CD4-positive, alpha-beta T cell treated with Interleukin-6 for 4 hours (primary cell): ENCODE results near the gene RILPL1.
"Not testable (repeated sequence)": the region's sequence is repeated elsewhere in the genome, so short reads cannot be mapped to it uniquely, and the experiment has no call there.

Source experiments
- DNase-seq: peaks from one replicate; pipeline ENCODE4 v3.0.0-alpha.2; 2020; ENCODE audit warnings: mixed read lengths

RILPL1 gene

DNA sequence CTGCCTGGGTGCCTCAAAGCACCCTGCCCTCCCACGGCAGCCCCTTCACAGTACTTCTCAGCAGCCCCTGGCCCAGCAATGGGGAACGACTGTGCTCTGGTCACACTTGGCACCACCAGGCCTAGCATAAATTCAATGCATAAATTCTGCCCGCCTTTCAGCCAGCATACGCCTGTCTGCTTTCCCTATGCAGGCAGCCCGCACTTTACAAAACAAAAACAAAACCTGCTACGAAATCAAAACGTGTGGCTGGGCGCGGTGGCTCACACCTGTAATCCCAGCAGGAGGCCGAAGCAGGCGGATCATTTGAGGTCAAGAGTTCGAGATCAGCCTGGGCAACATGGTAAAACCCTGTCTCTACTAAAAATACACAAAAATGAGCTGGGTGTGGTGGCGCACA is 42.0 kb downstream of the RILPL1 start:
- DNase-seq: no peak

DNA sequence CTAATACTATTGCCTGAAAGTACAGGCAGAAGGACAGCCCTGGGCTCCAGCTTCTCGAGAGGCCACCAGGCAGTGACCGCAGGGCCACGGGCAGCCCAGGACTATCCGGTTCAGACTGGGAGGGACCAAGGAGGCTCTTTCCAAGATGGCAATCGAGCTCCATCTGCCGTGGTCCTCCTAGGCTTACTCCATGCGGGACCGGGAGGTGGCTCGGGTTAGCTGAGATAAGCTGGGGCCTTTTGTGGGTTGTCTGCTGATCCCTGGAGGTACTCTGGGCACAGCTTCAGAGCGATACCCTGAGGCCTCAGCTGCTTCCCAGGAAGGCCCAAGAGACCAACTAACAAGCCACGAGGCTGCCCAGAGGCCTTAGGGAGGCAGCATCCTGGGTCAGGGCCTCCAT is 42.5 kb downstream of the RILPL1 start:
- DNase-seq: no peak

DNA sequence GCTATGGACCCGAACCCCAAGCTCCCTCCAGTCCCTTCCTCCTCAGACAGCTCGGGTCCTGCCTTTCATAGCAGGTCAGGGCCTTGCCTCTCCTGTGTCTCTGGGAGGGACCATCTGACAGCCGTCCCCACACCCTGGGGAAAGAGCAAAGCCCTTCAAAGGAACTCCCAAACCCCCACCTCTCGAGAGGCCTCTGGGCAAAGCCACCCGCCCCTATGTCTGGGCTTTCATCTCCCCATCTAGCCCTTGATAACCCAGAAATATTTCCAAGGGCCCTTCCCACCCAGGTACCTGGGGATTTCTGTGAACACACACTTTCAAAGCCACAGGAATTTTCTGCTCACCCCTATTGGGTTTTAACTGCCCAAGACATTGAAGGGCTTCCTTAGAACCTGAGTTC is 43.4 kb downstream of the RILPL1 start:
- DNase-seq: no peak

DNA sequence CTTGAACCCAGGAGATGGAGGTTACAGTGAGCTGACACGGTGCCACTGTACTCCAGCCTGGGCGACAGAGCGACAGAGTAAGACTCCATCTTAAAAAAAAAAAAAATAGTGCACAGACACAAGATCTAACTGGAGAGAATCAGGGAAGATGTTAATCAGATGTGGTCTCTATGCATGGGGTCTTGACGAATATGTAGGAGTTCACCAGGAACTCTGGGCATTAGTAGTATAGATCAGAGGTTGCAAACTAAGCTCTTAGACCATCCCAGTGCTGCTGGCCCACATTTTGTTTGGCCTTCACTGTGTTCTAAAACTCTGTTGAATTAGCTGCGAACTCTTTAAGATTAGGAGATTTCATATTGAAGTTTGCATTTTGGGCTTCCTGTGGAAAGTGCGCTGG is 43.9 kb downstream of the RILPL1 start:
- no peak for DNase-seq

DNA sequence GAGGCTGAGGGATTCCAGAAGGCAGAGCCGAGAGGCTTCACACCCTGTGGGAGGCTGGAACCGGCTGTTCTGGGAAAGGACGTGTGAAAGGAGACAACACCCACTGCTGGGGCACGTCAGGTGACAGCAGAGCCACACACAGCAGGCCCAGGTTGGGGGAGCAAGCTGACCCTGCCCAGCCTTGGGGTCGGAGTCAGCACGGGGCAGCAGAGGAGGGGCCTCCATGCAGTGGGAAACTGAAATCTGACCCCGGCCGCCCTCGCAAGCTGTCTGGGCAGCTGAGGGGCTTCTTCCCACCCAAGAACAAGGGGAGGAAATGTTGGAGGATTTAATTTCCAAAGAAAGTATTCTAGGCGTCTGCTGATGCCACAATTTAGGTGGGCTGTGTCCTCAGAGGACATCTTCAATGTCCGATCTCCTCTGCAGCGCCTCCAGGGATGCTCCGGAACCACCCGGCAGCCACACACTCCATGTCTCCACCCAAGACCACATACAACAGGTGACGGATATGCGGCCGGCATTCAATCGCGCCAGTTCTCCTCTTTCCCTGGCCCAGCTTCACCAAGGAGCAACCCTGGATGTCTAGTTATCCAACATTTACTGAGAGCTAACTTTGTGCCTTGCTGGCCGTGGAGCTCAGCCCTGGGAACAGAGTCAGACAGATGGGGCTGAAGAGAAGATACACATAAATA is 44.8 kb downstream of the RILPL1 start:
- DNase-seq: no peak

DNA sequence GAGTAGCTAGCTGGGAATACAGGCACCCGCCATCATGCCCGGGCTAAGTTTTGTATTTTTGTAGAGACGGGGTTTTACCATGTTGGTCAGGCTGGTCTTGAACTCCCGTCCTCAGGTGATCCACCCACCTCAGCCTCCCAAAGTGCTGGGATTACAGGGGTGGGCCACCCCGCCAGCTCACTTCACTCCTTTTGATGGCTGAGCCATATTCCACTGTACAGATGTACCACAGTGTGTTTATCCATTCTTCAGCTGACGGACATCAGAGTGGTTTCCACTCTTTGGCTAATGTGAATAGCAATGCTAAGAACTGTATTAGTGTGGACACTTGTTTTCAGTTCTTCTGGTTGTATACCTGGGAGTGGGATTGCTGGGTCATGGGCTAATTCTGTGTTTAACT is 46.1 kb downstream of the RILPL1 start:
- DNase-seq: no peak

DNA sequence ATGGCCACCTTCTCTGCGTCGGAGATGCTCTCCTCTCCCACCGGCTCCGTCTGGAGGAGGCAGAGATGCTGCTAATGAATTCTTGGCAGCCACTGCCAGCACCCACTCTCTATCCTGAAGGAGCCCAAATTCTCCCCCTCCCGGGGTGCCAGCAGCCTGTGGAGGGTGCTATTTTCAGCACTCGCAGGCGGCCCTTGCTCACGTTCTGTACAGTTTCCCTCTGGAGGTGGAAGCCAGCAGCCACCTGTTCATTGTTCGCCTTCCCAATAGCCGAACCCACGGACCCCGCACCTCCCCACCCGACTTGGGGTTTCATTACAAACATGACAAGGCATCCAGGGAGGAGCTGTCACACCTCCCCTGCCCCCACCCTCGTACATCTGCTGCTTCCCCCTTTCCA is 47.8 kb downstream of the RILPL1 start:
- no peak for DNase-seq

DNA sequence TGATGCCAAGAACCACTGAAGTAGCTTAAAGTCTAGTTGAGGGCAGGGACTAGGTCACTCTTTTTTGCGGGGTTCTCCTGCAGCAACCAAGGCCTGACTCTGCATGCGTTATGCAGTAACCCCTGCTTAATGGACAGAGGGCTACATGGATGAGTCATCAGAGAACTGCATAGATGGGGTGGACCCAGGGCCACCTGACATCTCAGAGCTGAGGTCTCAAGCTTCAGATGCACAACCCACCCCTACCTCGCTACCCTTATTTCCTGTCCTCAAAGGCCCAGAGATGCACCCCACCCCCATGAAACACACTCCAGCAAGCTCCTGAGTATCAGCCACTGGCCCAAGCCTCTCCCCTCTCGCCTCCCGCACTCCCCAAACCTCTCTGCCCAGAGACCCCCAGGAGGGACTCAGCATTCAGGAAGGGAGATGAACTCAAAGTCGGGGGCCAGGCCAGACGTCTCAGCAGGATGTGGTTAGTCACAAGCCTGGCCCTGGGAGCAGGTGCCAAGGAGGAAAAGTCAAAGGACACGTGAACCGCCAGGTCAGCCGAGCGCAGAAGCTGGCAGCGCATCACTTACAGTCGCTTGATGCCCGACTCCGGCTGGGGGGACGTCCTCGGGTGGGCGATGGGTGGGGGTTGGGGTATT is 49.8 kb downstream of the RILPL1 start:
- DNase-seq: peak; percentile 43

DNA sequence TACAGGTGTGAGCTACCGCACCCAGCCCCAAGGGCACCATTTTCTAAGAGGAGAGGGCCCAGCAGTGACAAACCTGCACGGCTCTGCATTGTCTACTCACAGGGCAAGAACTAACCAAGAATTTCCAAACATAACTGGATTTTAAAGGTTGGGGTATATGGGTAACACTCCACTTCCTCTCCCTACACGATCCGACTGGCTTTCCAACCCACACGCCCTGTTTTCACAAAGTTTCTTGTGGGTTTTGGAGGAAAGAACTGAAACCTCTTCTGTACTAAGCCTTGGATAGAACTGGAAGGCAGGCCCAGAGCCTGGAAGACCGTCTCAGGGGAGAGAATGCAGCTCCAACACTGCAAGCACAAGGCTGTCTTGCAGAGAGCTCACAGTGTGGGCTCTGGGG is 50.6 kb downstream of the RILPL1 start:
- DNase-seq: no peak

DNA sequence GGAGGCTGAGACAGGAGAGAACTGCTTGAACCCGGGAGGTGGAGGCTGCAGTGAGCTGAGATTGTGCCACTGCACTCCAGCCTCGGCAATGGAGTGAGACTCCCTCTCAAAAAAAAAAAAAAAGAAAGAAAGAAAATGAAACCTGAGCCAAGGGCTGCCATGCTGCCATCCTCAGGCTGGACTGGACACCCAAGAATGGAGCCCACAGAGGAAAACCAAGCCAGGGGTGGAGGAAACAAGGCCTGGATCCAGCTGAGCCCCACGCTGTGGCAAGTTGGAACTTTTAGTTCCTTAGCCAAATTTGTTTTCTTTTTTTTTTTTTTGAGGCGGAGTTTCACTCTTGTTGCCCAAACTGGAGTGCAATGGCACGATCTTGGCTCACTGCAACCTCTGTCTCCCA is 52.3 kb downstream of the RILPL1 start:
- DNase-seq: not testable (repeated sequence)

DNA sequence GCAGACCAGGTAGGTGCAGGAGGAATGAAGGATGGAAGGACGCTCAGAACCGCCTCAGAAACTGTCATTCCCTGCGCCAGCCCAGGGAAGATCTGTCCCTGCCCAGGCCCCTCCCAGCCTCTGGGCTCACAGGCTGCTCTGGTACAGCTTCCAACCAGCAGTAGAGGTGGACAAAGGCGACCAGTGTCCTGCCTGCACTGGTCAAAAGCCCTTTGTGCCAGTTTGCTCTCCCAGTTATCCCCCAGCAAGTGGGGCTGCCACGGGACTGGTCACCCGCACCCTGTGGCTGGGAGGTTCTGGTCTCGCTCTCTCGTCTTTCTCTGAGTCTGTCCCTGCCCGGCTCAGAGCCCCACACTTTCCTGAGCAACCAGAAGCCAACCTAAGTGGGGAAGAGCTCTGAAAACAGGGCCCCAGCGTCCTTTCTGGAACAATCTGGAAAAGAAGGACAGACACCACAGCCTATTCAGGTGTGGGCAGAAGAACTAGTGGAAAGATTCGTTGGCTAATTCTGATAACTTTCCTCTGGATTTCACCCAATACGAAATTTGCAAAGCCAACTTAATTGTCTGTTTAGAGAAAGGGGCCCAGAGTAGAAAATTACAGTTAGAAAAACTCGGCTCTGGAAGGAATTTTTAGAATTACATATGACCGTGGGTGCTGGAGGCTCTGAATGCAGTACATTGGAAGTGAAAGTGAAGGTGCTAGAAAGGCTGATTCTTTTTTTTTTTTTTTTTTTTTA is 53.9 kb downstream of the RILPL1 start:
- no peak for DNase-seq

DNA sequence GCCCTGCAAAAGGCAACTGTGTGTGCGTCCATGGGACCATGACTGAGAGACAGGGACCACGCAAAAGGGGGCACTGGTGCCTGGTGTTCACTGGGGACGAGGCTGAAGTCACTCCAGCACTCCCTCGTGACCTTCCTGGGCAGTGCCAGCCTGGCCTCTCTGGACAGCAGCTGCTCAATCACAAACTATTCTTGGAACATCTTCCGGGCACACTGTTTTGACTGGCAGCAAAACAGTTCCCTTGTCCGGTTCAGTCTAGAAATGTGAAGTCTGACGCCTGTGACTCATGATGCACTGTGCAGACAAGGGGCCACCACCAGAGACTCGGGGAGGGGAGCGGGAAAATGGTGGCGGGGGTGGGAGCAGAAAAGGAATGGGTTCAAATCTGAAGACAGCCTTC is 54.8 kb downstream of the RILPL1 start:
- DNase-seq: no peak

DNA sequence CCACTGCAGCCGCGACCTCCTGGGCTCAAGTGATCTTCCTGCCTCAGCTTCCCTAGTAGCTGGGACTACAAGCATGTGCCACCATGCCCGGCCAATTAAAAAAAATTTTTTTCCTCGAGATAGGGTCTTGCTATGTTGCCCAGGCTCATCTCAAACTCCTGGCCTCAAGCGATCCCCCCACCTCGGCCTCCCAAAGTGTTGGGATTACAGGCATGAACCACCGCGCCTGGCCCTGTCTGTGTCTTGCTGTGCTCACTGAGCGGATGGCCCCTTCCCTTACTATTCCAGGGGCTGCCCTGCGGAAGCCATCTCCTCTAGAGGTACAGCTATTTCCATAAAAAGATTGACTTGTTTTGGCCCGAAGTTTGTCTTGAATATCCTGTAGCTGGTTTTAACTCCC is 55.5 kb downstream of the RILPL1 start:
- no peak for DNase-seq

DNA sequence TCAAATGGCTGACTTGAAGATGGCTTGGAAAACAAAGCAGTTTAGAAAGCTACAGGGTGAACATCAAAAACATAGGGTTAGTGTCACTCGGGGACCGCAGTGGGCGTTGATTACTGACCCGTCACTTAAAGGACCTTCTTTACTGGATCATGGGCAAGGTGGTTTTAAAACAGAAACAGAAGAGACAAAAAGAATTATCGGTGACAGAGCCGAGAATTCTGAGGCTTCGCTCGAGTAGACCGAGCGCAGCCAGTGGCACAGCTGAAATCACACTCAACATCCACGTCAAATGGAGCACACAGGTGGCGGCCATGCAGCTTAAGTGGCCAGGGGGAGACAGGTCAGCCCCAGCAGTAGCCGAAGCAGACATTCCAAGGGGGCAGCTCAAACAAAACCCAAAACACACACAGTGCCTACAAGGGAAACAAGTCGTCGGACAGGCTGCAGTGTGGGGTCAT is 58.2 kb downstream of the RILPL1 start:
- DNase-seq: no peak

DNA sequence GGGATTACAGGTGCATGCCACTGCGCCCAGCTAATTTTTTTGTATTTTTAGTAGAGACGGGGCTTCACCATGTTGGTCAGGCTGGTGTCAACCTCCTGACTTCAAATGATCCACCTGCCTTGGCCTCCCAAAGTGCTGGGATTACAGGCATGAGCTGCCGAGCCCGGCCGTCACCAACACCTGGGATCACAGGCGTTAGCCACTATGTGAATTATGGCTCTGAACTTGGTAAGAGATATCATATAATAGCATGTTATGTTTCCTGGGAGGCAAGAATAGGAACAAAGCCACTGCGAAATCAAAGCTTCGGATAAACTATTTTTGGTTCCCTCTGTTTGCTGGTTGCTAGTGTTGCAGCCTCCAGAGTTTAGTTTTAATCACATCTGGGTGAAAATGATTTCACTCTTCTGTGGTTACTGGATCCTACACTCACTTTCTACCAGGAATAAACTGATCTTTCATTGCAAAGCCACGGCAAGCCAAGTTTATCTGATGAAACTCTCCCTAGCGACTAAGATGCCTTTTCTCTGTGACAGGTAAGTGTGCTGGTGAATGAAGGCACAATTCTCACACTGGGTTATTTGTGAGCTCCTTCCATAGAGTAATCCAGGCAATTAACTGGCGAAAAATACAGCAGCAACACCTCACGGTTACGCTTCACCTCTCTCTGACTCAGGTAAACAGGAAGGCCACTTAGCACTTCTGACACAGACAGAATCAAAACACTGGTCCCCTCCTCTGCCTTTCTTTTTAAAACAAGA is 58.9 kb downstream of the RILPL1 start:
- peak; percentile 47 for DNase-seq

DNA sequence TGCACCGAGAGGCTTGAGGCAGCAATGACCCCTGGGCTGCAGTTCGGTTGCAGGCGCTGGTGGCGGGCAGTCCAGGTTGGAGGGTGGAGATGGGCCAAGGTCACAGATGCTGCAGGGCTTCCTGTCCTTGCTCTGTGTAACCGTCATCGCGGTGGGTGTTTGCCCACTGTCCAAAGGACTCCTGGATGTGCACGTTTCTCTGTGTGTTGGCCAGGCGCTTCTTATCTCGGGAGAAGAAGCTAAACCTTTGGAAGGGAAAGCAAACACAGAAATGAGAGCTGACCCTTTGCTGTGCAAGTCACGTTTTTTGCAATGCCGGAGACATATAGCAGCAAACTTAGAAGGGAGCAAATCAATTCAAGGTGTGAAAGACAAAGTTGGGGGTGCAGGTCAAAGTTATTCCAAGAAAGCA is 61.1 kb downstream of the RILPL1 start:
- no peak for DNase-seq

DNA sequence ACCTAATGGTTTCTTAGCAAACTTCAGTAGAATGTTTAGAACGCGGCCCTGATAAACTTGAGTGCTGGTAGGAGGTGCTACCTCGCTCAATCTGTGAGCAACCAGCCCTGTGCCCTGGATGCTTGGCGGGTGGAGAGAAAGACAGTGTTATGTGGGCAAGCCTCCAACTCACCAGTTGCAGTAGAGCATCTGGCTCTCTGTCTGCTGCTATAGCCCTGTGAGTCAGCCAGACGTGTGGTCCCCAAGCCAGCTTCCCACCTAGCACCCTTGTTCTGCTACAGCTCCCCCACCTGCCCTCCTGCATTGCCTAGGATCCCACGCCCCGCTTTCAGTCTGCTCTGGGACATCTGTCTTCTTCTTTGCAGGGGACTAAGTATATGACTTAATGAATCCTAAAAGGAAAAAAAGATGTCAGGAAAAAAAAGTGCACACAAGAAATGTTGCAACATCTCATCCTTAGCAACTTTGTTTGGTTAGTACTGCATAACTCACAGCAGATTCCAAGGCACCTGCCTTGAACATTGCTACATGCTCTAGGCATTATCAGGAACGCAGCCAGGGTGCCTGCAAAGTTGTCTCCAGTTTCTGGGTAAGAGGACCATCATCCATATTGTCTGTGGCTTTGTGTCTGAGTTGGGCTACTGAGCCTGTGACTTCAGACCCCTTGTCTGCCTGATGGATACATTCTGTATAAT is 62.0 kb downstream of the RILPL1 start:
- no peak for DNase-seq

DNA sequence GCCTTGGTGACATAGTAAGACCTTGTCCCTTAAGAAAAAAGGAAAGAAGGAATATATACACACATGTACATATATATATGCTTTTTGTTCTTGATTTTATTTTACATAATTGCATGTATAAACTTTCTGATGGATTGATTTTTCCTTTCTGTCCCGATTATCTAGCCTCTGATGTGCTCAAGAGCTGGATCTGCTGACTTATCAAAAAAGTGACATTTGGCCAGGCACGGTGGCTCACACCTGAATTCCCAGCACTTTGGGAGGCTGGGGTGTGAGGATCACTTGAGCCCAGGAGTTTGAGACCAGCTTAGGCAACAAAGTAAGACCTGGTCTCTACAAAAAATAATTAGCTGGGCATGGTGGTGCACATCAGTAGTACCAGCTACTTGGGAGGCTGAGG is 63.5 kb downstream of the RILPL1 start:
- no peak for DNase-seq

DNA sequence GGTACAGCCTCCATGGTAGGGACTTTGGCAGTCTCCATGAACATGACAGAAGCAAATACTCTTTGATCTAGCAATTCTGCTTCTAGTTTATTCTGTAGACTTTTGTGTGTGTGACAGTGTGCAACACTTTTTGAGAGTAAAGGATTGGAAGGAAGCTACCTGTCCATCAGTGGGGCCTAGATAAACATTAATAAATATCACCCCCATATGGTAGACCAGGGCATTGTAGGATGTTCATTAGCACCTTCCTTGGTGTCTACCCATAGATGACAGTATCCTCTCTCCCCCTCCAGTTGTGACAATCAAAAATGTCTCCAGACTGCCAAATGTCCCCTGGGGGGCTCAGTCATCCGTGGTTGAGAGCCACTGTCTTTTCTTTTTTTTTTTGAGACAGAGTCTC is 64.7 kb downstream of the RILPL1 start:
- DNase-seq: no peak

DNA sequence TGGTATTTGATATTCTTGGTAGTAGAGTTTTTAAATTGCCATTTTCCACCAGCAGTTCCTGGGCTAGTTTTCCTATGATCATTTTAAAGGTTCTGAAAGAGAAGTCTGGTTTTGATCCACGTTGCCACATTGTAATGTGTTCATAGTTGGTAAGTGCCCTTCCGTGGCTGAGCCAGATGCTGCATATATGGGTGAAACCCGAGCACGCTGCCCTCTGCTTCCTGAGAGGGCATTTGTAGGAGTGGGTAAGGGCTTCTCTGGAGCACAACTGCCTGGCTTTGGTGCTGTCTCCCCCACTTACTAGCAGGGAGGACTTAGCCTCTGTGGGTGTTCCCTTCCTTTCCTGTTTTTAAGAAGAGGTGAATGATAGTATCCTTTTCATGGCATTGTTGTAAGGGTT is 68.4 kb downstream of the RILPL1 start:
- no peak for DNase-seq

DNA sequence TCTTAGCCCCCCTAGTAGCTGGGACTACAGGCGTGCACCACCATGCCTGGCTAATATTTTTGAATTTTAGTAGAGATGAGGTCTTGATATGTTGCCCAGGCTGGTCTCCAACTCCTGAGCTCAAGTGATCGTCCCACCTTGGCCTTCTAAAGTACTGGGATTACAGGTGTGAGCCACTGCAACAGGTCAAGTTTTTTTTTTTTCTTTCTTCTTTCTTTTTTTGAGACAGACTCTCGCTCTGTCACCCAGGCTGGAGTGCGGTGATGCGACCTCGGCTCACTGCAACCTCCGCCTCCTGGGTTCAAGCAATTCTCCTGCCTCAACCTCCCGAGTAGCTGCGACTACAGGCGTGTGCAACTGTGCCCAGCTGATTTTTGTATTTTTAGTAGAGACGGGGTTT is 70.3 kb downstream of the RILPL1 start:
- DNase-seq: not testable (repeated sequence)

DNA sequence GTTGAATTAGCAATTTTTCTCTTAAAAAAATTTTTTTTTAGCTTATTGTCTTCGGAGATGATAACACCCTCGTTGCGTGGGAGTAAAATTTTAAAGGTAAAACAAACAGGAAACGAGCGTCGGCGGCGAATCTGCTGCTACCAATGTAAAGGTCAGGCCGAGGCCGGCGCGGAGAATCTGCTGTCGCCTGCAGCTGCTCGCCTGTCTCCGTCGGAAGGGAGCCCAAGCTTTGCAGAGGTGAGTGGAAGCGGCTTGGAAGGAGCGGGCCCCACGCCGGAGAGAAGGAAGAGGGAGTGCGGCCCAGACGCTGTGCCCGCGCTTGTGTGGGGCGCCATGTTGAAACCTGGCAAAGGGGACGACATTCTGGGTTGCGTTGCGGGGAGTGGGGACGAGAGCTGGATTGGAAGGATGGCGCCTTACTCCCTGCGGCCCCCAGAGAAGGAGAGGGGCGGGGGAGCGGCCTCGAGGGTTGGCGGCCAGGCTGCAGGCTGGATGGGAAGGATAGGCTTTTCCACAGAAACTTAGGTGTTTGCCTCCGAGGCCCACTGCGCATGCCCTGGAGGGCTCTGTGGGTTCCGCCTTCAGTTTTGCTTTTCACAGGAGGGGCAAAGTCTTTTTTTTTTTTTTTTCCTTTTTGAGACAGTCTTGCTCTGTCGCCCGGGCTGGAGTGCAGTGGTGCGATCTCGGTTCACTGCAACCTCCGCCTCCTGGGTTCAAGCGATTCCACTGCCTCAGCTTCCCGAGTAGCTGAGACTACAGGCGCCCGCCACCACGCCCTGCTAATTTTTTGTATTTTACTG is 75.3 kb downstream of the RILPL1 start, which contains the start of gene SNRNP35:
TSS of gene SNRNP35 (plus strand) at position 160 of the 800 bp plus-strand sequence. CDS start 7,402 bp downstream, outside the sequence.
- DNase-seq: peak; percentile 90
